ENCODE measurements around the gene CCDC3. TPM values are rescaled to one million over a fixed set of nuclear protein-coding genes. Genes with fewer than 3 reads are reported as not detected.

Gene CCDC3
- total RNA-seq, 1 donor from 2014 or later, result 0.13 TPM

- H3K9me3 Mint-ChIP-seq, result no peaks in the 10 kb centered on the region
- no peak for DNase-seq (ENCODE audit: low spot score)
- intact Hi-C loops (cut with micrococcal nuclease), result no loop called here
- H3K27me3 Mint-ChIP-seq (ENCODE audit: insufficient read depth), result peaks cover 6% of the 10 kb centered on the region
- no peak overlapping the region for H3K4me3 Mint-ChIP-seq
- no peak overlapping the region for H3K27ac Mint-ChIP-seq
- no peaks in the 10 kb centered on the region for H3K36me3 Mint-ChIP-seq (ENCODE audit: low read depth)
- H3K4me1 Mint-ChIP-seq (ENCODE audit: low read depth), result no peaks in the 10 kb centered on the region
These were observed 152.9 kb downstream of the CCDC3 start for GRCh38 chr10:12848439-12849173.

- H3K27me3 Mint-ChIP-seq (ENCODE audit: insufficient read depth), result peaks cover 6% of the 10 kb centered on the region
- no peak overlapping the region for H3K4me3 Mint-ChIP-seq
- no peaks in the 10 kb centered on the region for H3K4me1 Mint-ChIP-seq (ENCODE audit: low read depth)
- intact Hi-C loops (cut with micrococcal nuclease), result no loop called here
- H3K9me3 Mint-ChIP-seq, result no peaks in the 10 kb centered on the region
- no peak overlapping the region for H3K27ac Mint-ChIP-seq
- no peak for DNase-seq (ENCODE audit: low spot score)
- H3K36me3 Mint-ChIP-seq (ENCODE audit: low read depth), result no peaks in the 10 kb centered on the region
These were observed 154.0 kb downstream of the CCDC3 start for GRCh38 chr10:12847361-12847975.

GRCh38 chr10:12846718-12847117, 154.8 kb downstream of the CCDC3 start:
- intact Hi-C loops (cut with micrococcal nuclease), result no loop called here
- H3K27ac Mint-ChIP-seq, result no peak overlapping the region
- no peaks in the 10 kb centered on the region for H3K9me3 Mint-ChIP-seq
- no peak overlapping the region for H3K4me3 Mint-ChIP-seq
- no peaks in the 10 kb centered on the region for H3K36me3 Mint-ChIP-seq (ENCODE audit: low read depth)
- peaks cover 6% of the 10 kb centered on the region for H3K27me3 Mint-ChIP-seq (ENCODE audit: insufficient read depth)
- DNase-seq (ENCODE audit: low spot score), result no peak
- H3K4me1 Mint-ChIP-seq (ENCODE audit: low read depth), result no peaks in the 10 kb centered on the region

Other genes starting within 250 kb of the CCDC3 start
- gene OPTN, start 98.5 kb upstream of the CCDC3 start, total RNA-seq, result 52.6 and 54.1 TPM in 2 replicates
- gene MCM10, start 159.8 kb upstream of the CCDC3 start, total RNA-seq, result 104 and 106 TPM in 2 replicates
- not detected in 2 replicates for gene UCMA, start 232.7 kb upstream of the CCDC3 start, total RNA-seq

All from activated T-helper 1 cell treated with anti-CD3 and anti-CD28 coated beads, Interleukin-12 subunit alpha, Interleukin-12 subunit beta, Interleukin-2, Interleukin-4 antibody, amounts not matched to agents 30 ng/mL and 10 ng/mL and 1 ng/mL, durations not matched to agents 14 hours and 24 hours and 36 hours (primary cell).